Nephron progenitor cell (in vitro differentiated cells): Measurements from ENCODE around the gene TMEM45B.
"Not testable (repeated sequence)": the region's sequence is repeated elsewhere in the genome, so short reads cannot be mapped to it uniquely, and the experiment has no call there.

ENCODE experiments used
- DNase-seq: peaks from one replicate; pipeline ENCODE4 v3.0.0; 2021
- H3K27ac Mint-ChIP-seq: 2 replicates; pipeline ENCODE4 v1.8.0; 2021; ENCODE audit warnings: mild to moderate bottlenecking, moderate library complexity, mixed read lengths
- H3K27me3 Mint-ChIP-seq: 2 replicates; pipeline ENCODE4 v1.8.0; 2021; ENCODE audit warnings: mild to moderate bottlenecking, low read depth, mixed read lengths; ENCODE audit not compliant: poor library complexity
- H3K36me3 Mint-ChIP-seq: 2 replicates; pipeline ENCODE4 v1.8.0; 2021; ENCODE audit warnings: low read depth, mixed read lengths
- H3K4me1 Mint-ChIP-seq: 2 replicates; pipeline ENCODE4 v1.8.0; 2021; ENCODE audit warnings: mixed read lengths
- H3K4me3 Mint-ChIP-seq: 2 replicates; pipeline ENCODE4 v1.8.0; 2021; ENCODE audit warnings: mild to moderate bottlenecking, moderate library complexity, mixed read lengths
- H3K9me3 Mint-ChIP-seq: 2 replicates; pipeline ENCODE4 v1.8.0; 2021; ENCODE audit warnings: mild to moderate bottlenecking, moderate library complexity, mixed read lengths
- CTCF ChIP-seq: fragments of 200-600 bp; sonication (generic); IDR thresholded peaks from 2 replicates; pipeline ENCODE4 v1.5.0; 2021; ENCODE audit warnings: antibody characterized with exemption

Gene TMEM45B

GRCh38 chr11:129788278-129788677, 27.4 kb upstream of the TMEM45B start:
- DNase-seq: no peak
- no peak overlapping the region for H3K4me3 Mint-ChIP-seq
- H3K4me1 Mint-ChIP-seq: no peaks in the 10 kb centered on the region

GRCh38 chr11:129790106-129790505, 25.5 kb upstream of the TMEM45B start:
- H3K36me3 Mint-ChIP-seq: no peaks in the 10 kb centered on the region
- no peak overlapping the region for H3K27ac Mint-ChIP-seq
- H3K27me3 Mint-ChIP-seq: peaks cover 12% of the 10 kb centered on the region
- H3K4me3 Mint-ChIP-seq: no peak overlapping the region
- no peaks in the 10 kb centered on the region for H3K4me1 Mint-ChIP-seq
- no peak for TF ChIP-seq CTCF
- no peak for DNase-seq
- H3K9me3 Mint-ChIP-seq: peaks cover 9% of the 10 kb centered on the region

More at GRCh38 chr11:129788278-129788677, 27.4 kb upstream of the TMEM45B start:
- H3K27ac Mint-ChIP-seq: no peak overlapping the region
- no peak for TF ChIP-seq CTCF
- H3K36me3 Mint-ChIP-seq: no peaks in the 10 kb centered on the region
- H3K9me3 Mint-ChIP-seq: no peaks in the 10 kb centered on the region
- H3K27me3 Mint-ChIP-seq: peaks cover 18% of the 10 kb centered on the region

- no peaks in the 10 kb centered on the region for H3K4me1 Mint-ChIP-seq
- no peak overlapping the region for H3K4me3 Mint-ChIP-seq
- peaks cover 7% of the 10 kb centered on the region for H3K36me3 Mint-ChIP-seq
- no peak overlapping the region for H3K27ac Mint-ChIP-seq
- H3K9me3 Mint-ChIP-seq: peaks cover 18% of the 10 kb centered on the region
- H3K27me3 Mint-ChIP-seq: peaks cover 18% of the 10 kb centered on the region
- no peak for DNase-seq
- no peak for TF ChIP-seq CTCF
Observed at GRCh38 chr11:129791515-129791914, 24.1 kb upstream of the TMEM45B start.

GRCh38 chr11:129792663-129793062, 23.0 kb upstream of the TMEM45B start:
- no peak for DNase-seq
- TF ChIP-seq CTCF: no peak
- H3K27ac Mint-ChIP-seq: no peak overlapping the region
- peaks cover 18% of the 10 kb centered on the region for H3K27me3 Mint-ChIP-seq
- no peaks in the 10 kb centered on the region for H3K4me1 Mint-ChIP-seq
- peaks cover 7% of the 10 kb centered on the region for H3K36me3 Mint-ChIP-seq
- H3K4me3 Mint-ChIP-seq: no peak overlapping the region
- H3K9me3 Mint-ChIP-seq: peaks cover 18% of the 10 kb centered on the region

- TF ChIP-seq CTCF: no peak
- H3K27ac Mint-ChIP-seq: no peak overlapping the region
- H3K36me3 Mint-ChIP-seq: peaks cover 7% of the 10 kb centered on the region
- peaks cover 34% of the 10 kb centered on the region for H3K9me3 Mint-ChIP-seq
- H3K4me3 Mint-ChIP-seq: no peak overlapping the region
- H3K27me3 Mint-ChIP-seq: peaks cover 21% of the 10 kb centered on the region
- H3K4me1 Mint-ChIP-seq: no peaks in the 10 kb centered on the region
- DNase-seq: no peak
Observed at GRCh38 chr11:129795089-129795488, 20.6 kb upstream of the TMEM45B start.

- peaks cover 9% of the 10 kb centered on the region for H3K27me3 Mint-ChIP-seq
- no peaks in the 10 kb centered on the region for H3K4me1 Mint-ChIP-seq
- H3K36me3 Mint-ChIP-seq: peaks cover 7% of the 10 kb centered on the region
- no peak overlapping the region for H3K4me3 Mint-ChIP-seq
- no peak for DNase-seq
- H3K27ac Mint-ChIP-seq: no peak overlapping the region
- TF ChIP-seq CTCF: no peak
- H3K9me3 Mint-ChIP-seq: peaks cover 58% of the 10 kb centered on the region
Observed at GRCh38 chr11:129798212-129798611, 17.4 kb upstream of the TMEM45B start.

- peaks cover 17% of the 10 kb centered on the region for H3K36me3 Mint-ChIP-seq
- H3K4me3 Mint-ChIP-seq, DNase-seq, H3K4me1 Mint-ChIP-seq, H3K27ac Mint-ChIP-seq: not testable (repeated sequence)
- H3K9me3 Mint-ChIP-seq: peaks cover 65% of the 10 kb centered on the region
- peaks cover 18% of the 10 kb centered on the region for H3K27me3 Mint-ChIP-seq
Observed at GRCh38 chr11:129800162-129800561, 15.5 kb upstream of the TMEM45B start.
